Measurements from ENCODE around the gene BRIX1.

- TF ChIP-seq, protein P1, sequence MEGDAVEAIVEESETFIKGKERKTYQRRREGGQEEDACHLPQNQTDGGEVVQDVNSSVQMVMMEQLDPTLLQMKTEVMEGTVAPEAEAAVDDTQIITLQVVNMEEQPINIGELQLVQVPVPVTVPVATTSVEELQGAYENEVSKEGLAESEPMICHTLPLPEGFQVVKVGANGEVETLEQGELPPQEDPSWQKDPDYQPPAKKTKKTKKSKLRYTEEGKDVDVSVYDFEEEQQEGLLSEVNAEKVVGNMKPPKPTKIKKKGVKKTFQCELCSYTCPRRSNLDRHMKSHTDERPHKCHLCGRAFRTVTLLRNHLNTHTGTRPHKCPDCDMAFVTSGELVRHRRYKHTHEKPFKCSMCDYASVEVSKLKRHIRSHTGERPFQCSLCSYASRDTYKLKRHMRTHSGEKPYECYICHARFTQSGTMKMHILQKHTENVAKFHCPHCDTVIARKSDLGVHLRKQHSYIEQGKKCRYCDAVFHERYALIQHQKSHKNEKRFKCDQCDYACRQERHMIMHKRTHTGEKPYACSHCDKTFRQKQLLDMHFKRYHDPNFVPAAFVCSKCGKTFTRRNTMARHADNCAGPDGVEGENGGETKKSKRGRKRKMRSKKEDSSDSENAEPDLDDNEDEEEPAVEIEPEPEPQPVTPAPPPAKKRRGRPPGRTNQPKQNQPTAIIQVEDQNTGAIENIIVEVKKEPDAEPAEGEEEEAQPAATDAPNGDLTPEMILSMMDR (conservative IDR thresholded peaks at IDR 0.05; ENCODE audit: low read depth, low read length) = no peak
- TF ChIP-seq EZH2 (IDR thresholded peaks at IDR 0.05; ENCODE audit: low read length, unreplicated experiment) (no peak), EZH2phosphoT487 (IDR thresholded peaks at IDR 0.05; ENCODE audit: borderline replicate concordance, low read length) (no peak)
These were observed 52.7 kb downstream of the BRIX1 start for GRCh38 chr5:34968258-34968657.
